ENCODE measurements around the gene CEACAM16. TPM values are rescaled to one million over a fixed set of nuclear protein-coding genes. Genes with fewer than 3 reads are reported as not detected.

The CEACAM16 gene
- total RNA-seq, 1 donor from 2014 or later: not detected

GRCh38 chr19:44723952-44724319 is 25.0 kb downstream of the CEACAM16 start:
- peak; percentile 27 for DNase-seq (ENCODE audit: low read depth, low spot score)

GRCh38 chr19:44725251-44725650 is 26.3 kb downstream of the CEACAM16 start:
- DNase-seq (ENCODE audit: low read depth, low spot score): no peak

GRCh38 chr19:44725684-44726083 is 26.7 kb downstream of the CEACAM16 start:
- no peak for DNase-seq (ENCODE audit: low read depth, low spot score)

- no peak for DNase-seq (ENCODE audit: low read depth, low spot score)
Observed at GRCh38 chr19:44726465-44726864, 27.5 kb downstream of the CEACAM16 start.

GRCh38 chr19:44728178-44728577 is 29.2 kb downstream of the CEACAM16 start:
- no peak for DNase-seq (ENCODE audit: low read depth, low spot score)

GRCh38 chr19:44729516-44730033 is 30.6 kb downstream of the CEACAM16 start:
- DNase-seq (ENCODE audit: low read depth, low spot score): no peak

GRCh38 chr19:44731081-44731480 is 32.1 kb downstream of the CEACAM16 start:
- no peak for DNase-seq (ENCODE audit: low read depth, low spot score)

- DNase-seq (ENCODE audit: low read depth, low spot score): no peak
Observed at GRCh38 chr19:44731622-44732021, 32.7 kb downstream of the CEACAM16 start.

- no peak for DNase-seq (ENCODE audit: low read depth, low spot score)
Observed at GRCh38 chr19:44732235-44733014, 33.5 kb downstream of the CEACAM16 start.

GRCh38 chr19:44734357-44734756 is 35.4 kb downstream of the CEACAM16 start:
- no peak for DNase-seq (ENCODE audit: low read depth, low spot score)

- no peak for DNase-seq (ENCODE audit: low read depth, low spot score)
Observed at GRCh38 chr19:44735011-44735410, 36.1 kb downstream of the CEACAM16 start.

GRCh38 chr19:44737238-44738071 is 38.5 kb downstream of the CEACAM16 start:
- DNase-seq (ENCODE audit: low read depth, low spot score): no peak

- no peak for DNase-seq (ENCODE audit: low read depth, low spot score)
Observed at GRCh38 chr19:44738136-44738535, 39.2 kb downstream of the CEACAM16 start.

GRCh38 chr19:44738603-44739558 is 39.9 kb downstream of the CEACAM16 start:
- DNase-seq (ENCODE audit: low read depth, low spot score): no peak

GRCh38 chr19:44740351-44740824 is 41.4 kb downstream of the CEACAM16 start:
- no peak for DNase-seq (ENCODE audit: low read depth, low spot score)

GRCh38 chr19:44741258-44741731 is 42.3 kb downstream of the CEACAM16 start:
- DNase-seq (ENCODE audit: low read depth, low spot score): no peak

GRCh38 chr19:44741841-44742329 is 42.9 kb downstream of the CEACAM16 start:
- DNase-seq (ENCODE audit: low read depth, low spot score): peak; percentile 96

GRCh38 chr19:44742330-44743061 is 43.5 kb downstream of the CEACAM16 start:
- no peak for DNase-seq (ENCODE audit: low read depth, low spot score)

GRCh38 chr19:44744871-44745332 is 46.0 kb downstream of the CEACAM16 start:
- no peak for DNase-seq (ENCODE audit: low read depth, low spot score)

- no peak for DNase-seq (ENCODE audit: low read depth, low spot score)
Observed at GRCh38 chr19:44745341-44745831, 46.4 kb downstream of the CEACAM16 start.
